ACHN (cell line): Measurements from ENCODE around the gene PGAP2.

Source experiments
- DNase-seq: peaks from one replicate; pipeline ENCODE4 v3.0.0-alpha.2; 2015
- in situ Hi-C: cut with HindIII; loops from 2 replicates; pipeline ENCODE4 v1.10.0; 2017; ENCODE audit warnings: low sequenced_read_pairs, low pct_ligation_motif_present, low pct_unique_long_range_greater_than_20kb

PGAP2 gene

GRCh38 chr11:3866836-3867208 lies 58.5 kb downstream of the PGAP2 start:
- in situ Hi-C loops: loop anchor here (25.0 kb wide), 1 partner anchor 95 kb away; no protein-coding TSS in a partner anchor
- no peak for DNase-seq

- in situ Hi-C loops: loop anchor here (25.0 kb wide), 1 partner anchor 95 kb away; no protein-coding TSS in a partner anchor
- no peak for DNase-seq
Observed at GRCh38 chr11:3867209-3868091, 59.1 kb downstream of the PGAP2 start.

DNA sequence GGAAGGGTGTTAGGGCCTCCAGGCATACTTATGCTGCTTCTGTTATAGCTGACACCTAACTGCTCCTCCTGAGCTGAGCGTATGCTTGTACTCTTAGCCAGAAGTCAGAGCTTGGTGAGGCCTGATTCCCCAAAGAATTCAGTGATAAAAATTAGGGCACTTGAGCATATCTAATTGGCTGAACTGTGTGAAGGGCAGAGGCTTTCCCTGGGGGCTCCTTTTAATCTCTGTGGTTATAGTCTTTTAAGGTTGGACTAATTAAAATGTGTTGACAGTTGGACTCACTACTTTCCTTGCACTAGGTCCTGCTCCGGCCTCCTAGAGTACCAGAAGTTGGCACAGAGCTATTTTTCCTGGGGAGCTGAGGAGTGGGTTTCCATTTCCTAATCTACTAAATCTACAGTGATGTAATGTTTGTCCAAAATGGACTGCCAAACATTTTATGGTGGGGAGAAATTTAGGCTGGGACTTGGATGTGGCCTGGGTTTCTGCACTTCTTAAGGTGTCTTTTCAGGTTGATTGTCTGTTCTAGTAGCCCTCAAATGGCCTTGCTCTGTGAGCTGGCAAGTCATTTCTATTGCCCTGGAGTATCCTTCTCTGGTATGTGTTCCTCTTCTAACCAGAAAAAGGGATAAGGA lies 65.5 kb downstream of the PGAP2 start:
- in situ Hi-C loops: loop anchor here (25.0 kb wide), 1 partner anchor 88 kb away; no protein-coding TSS in a partner anchor
- DNase-seq: no peak
